ENCODE results near the gene EP400.

The EP400 gene

GRCh38 chr12:132053338-132054330 lies 103.9 kb downstream of the EP400 start:
- peaks cover 73 to 76% of the 10 kb centered on the region in 2 donors for H3K36me3 ChIP-seq (ENCODE audit: control insufficient read depth in 2 of 2, insufficient read depth in 2 of 2, low read length in 2 of 2)
- no peaks in the 10 kb centered on the region for H3K9me3 ChIP-seq (ENCODE audit: control insufficient read depth in 2 of 2, low read length in 2 of 2)
- H3K4me1 ChIP-seq (ENCODE audit: control insufficient read depth in 2 of 2, insufficient read depth in 2 of 2, low read length in 2 of 2) = no peaks in the 10 kb centered on the region
- no peaks in the 10 kb centered on the region for H3K27me3 ChIP-seq (ENCODE audit: control insufficient read depth in 2 of 2, insufficient read depth in 2 of 2, low read length in 2 of 2)
- no peak overlapping the region for H3K27ac ChIP-seq (ENCODE audit: low read depth in 2 of 2, low read length in 2 of 2)
- H3K9ac ChIP-seq (ENCODE audit: low read depth in 1 of 2, low read length in 2 of 2) = no peak overlapping the region
- H3K4me3 ChIP-seq (ENCODE audit: low read length in 2 of 2) = no peak overlapping the region

- Histone ChIP-seq H3K4me1 (ENCODE audit: control insufficient read depth in 2 of 2, insufficient read depth in 2 of 2, low read length in 2 of 2) (no peaks in the 10 kb centered on the region), H3K4me3 (ENCODE audit: low read length in 2 of 2) (no peak overlapping the region), H3K9ac (ENCODE audit: low read depth in 1 of 2, low read length in 2 of 2) (no peak overlapping the region), H3K9me3 (ENCODE audit: control insufficient read depth in 2 of 2, low read length in 2 of 2) (no peaks in the 10 kb centered on the region), H3K36me3 (ENCODE audit: control insufficient read depth in 2 of 2, insufficient read depth in 2 of 2, low read length in 2 of 2) (peaks cover 66 to 69% of the 10 kb centered on the region in 2 donors), H3K27ac (ENCODE audit: low read depth in 2 of 2, low read length in 2 of 2) (no peak overlapping the region), H3K27me3 (ENCODE audit: control insufficient read depth in 2 of 2, insufficient read depth in 2 of 2, low read length in 2 of 2) (no peaks in the 10 kb centered on the region)
Observed at GRCh38 chr12:132054983-132055382, 105.2 kb downstream of the EP400 start.

DNA sequence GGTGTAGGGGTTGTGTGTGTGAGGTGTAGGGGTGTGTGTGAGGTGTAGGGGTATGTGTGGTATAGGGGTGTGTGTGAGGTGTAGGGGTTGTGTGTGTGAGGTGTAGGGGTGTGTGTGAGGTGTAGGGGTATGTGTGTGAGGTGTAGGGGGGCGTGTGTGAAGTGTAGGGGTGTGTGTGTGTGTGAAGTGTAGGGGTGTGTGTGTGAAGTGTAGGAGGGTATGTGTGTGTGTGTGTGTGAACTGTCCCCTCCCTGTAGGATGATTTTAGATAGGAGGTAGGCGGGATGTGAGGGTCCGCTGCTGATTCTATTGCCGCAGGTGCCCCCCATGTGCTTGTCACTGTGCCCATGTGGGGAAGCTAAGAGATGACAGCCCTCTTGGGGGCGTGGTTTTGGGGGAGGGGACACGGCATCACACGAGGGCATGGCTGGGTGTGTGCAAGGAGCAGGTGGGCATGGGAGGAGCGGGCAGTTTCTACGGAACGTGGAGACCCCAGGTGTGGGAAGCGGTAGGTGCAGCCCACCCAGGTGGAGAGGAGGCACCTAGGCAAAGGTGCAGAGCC lies 105.9 kb downstream of the EP400 start:
- Histone ChIP-seq H3K36me3 (ENCODE audit: control insufficient read depth in 2 of 2, insufficient read depth in 2 of 2, low read length in 2 of 2) (peaks cover 60 to 63% of the 10 kb centered on the region in 2 donors), H3K27me3 (ENCODE audit: control insufficient read depth in 2 of 2, insufficient read depth in 2 of 2, low read length in 2 of 2) (no peaks in the 10 kb centered on the region), H3K9ac (ENCODE audit: low read depth in 1 of 2, low read length in 2 of 2) (no peak overlapping the region), H3K9me3 (ENCODE audit: control insufficient read depth in 2 of 2, low read length in 2 of 2) (no peaks in the 10 kb centered on the region), H3K4me3 (ENCODE audit: low read length in 2 of 2) (no peak overlapping the region), H3K4me1 (ENCODE audit: control insufficient read depth in 2 of 2, insufficient read depth in 2 of 2, low read length in 2 of 2) (no peaks in the 10 kb centered on the region), H3K27ac (ENCODE audit: low read depth in 2 of 2, low read length in 2 of 2) (no peak overlapping the region)

- Histone ChIP-seq H3K9me3 (ENCODE audit: control insufficient read depth in 2 of 2, low read length in 2 of 2) (no peaks in the 10 kb centered on the region), H3K9ac (ENCODE audit: low read depth in 1 of 2, low read length in 2 of 2) (no peak overlapping the region), H3K27ac (ENCODE audit: low read depth in 2 of 2, low read length in 2 of 2) (no peak overlapping the region), H3K4me1 (ENCODE audit: control insufficient read depth in 2 of 2, insufficient read depth in 2 of 2, low read length in 2 of 2) (no peaks in the 10 kb centered on the region), H3K36me3 (ENCODE audit: control insufficient read depth in 2 of 2, insufficient read depth in 2 of 2, low read length in 2 of 2) (peaks cover 54 to 60% of the 10 kb centered on the region in 2 donors), H3K4me3 (ENCODE audit: low read length in 2 of 2) (no peak overlapping the region), H3K27me3 (ENCODE audit: control insufficient read depth in 2 of 2, insufficient read depth in 2 of 2, low read length in 2 of 2) (no peaks in the 10 kb centered on the region)
Observed at GRCh38 chr12:132056320-132056719, 106.6 kb downstream of the EP400 start.

DNA sequence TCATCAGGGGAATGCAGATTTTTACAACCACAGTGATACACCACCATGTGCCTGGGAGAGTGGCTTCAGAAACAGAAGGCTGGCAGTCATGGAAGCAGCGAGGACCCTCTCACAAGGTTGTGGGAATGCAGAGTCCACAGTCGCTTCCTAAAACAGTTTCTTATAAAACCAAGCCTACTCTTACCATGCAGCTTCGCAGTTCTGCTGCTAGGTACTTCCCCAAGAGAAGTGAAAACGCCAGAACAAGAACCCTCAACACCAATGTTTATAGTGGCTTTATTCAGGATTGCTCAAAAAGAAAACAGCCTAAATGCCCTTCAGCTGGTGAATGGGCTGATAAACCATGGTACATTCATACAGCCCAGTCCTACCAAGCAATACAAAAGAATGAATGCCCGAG lies 107.2 kb downstream of the EP400 start:
- H3K4me1 ChIP-seq (ENCODE audit: control insufficient read depth in 2 of 2, insufficient read depth in 2 of 2, low read length in 2 of 2) = no peaks in the 10 kb centered on the region
- peaks cover 55 to 63% of the 10 kb centered on the region in 2 donors for H3K36me3 ChIP-seq (ENCODE audit: control insufficient read depth in 2 of 2, insufficient read depth in 2 of 2, low read length in 2 of 2)
- no peaks in the 10 kb centered on the region for H3K27me3 ChIP-seq (ENCODE audit: control insufficient read depth in 2 of 2, insufficient read depth in 2 of 2, low read length in 2 of 2)
- no peak overlapping the region for H3K4me3 ChIP-seq (ENCODE audit: low read length in 2 of 2)
- H3K27ac ChIP-seq (ENCODE audit: low read depth in 2 of 2, low read length in 2 of 2) = no peak overlapping the region
- no peak overlapping the region for H3K9ac ChIP-seq (ENCODE audit: low read depth in 1 of 2, low read length in 2 of 2)
- H3K9me3 ChIP-seq (ENCODE audit: control insufficient read depth in 2 of 2, low read length in 2 of 2) = no peaks in the 10 kb centered on the region

- peaks cover 54 to 63% of the 10 kb centered on the region in 2 donors for H3K36me3 ChIP-seq (ENCODE audit: control insufficient read depth in 2 of 2, insufficient read depth in 2 of 2, low read length in 2 of 2)
Observed at GRCh38 chr12:132057691-132058090, 107.9 kb downstream of the EP400 start.

GRCh38 chr12:132061197-132061596 lies 111.5 kb downstream of the EP400 start:
- H3K27ac ChIP-seq (ENCODE audit: low read depth in 2 of 2, low read length in 2 of 2) = no peak overlapping the region
- no peak overlapping the region for H3K4me3 ChIP-seq (ENCODE audit: low read length in 2 of 2)
- H3K36me3 ChIP-seq (ENCODE audit: control insufficient read depth in 2 of 2, insufficient read depth in 2 of 2, low read length in 2 of 2) = peaks cover 43 to 55% of the 10 kb centered on the region in 2 donors
- no peaks in the 10 kb centered on the region for H3K4me1 ChIP-seq (ENCODE audit: control insufficient read depth in 2 of 2, insufficient read depth in 2 of 2, low read length in 2 of 2)
- H3K9me3 ChIP-seq (ENCODE audit: control insufficient read depth in 2 of 2, low read length in 2 of 2) = no peaks in the 10 kb centered on the region
- no peaks in the 10 kb centered on the region for H3K27me3 ChIP-seq (ENCODE audit: control insufficient read depth in 2 of 2, insufficient read depth in 2 of 2, low read length in 2 of 2)
- H3K9ac ChIP-seq (ENCODE audit: low read depth in 1 of 2, low read length in 2 of 2) = no peak overlapping the region

More at GRCh38 chr12:132057691-132058090, 107.9 kb downstream of the EP400 start:
- no peak overlapping the region for H3K9ac ChIP-seq (ENCODE audit: low read depth in 1 of 2, low read length in 2 of 2)
- H3K4me1 ChIP-seq (ENCODE audit: control insufficient read depth in 2 of 2, insufficient read depth in 2 of 2, low read length in 2 of 2) = no peaks in the 10 kb centered on the region
- H3K27ac ChIP-seq (ENCODE audit: low read depth in 2 of 2, low read length in 2 of 2) = no peak overlapping the region
- no peaks in the 10 kb centered on the region for H3K27me3 ChIP-seq (ENCODE audit: control insufficient read depth in 2 of 2, insufficient read depth in 2 of 2, low read length in 2 of 2)
- H3K9me3 ChIP-seq (ENCODE audit: control insufficient read depth in 2 of 2, low read length in 2 of 2) = no peaks in the 10 kb centered on the region
- H3K4me3 ChIP-seq (ENCODE audit: low read length in 2 of 2) = no peak overlapping the region

- H3K4me1 ChIP-seq (ENCODE audit: control insufficient read depth in 2 of 2, insufficient read depth in 2 of 2, low read length in 2 of 2) = no peaks in the 10 kb centered on the region
- peaks cover 41 to 51% of the 10 kb centered on the region in 2 donors for H3K36me3 ChIP-seq (ENCODE audit: control insufficient read depth in 2 of 2, insufficient read depth in 2 of 2, low read length in 2 of 2)
- H3K9me3 ChIP-seq (ENCODE audit: control insufficient read depth in 2 of 2, low read length in 2 of 2) = no peaks in the 10 kb centered on the region
- H3K27me3 ChIP-seq (ENCODE audit: control insufficient read depth in 2 of 2, insufficient read depth in 2 of 2, low read length in 2 of 2) = no peaks in the 10 kb centered on the region
- no peak overlapping the region for H3K4me3 ChIP-seq (ENCODE audit: low read length in 2 of 2)
- no peak overlapping the region for H3K9ac ChIP-seq (ENCODE audit: low read depth in 1 of 2, low read length in 2 of 2)
- no peak overlapping the region for H3K27ac ChIP-seq (ENCODE audit: low read depth in 2 of 2, low read length in 2 of 2)
Observed at GRCh38 chr12:132061641-132062430, 112.1 kb downstream of the EP400 start.

DNA sequence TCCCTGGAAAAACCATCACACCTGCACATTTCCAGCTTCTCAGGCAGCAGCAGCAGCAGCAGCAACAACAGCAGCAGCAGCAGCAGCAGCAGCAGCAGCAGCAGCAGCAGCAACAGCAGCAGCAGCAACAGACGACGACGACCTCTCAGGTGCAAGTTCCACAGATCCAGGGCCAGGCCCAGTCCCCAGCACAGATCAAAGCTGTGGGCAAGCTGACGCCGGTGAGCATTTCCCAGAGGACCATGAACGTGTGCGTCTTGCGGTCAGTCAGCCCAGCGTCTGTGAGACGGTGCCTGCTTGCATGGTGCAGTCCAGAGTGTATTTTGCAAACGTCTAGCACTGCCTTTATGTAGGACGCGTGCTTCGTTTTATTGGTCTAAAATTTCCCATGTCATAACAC lies 112.7 kb downstream of the EP400 start:
- H3K36me3 ChIP-seq (ENCODE audit: control insufficient read depth in 2 of 2, insufficient read depth in 2 of 2, low read length in 2 of 2) = peaks cover 44 to 45% of the 10 kb centered on the region in 2 donors
- no peaks in the 10 kb centered on the region for H3K4me1 ChIP-seq (ENCODE audit: control insufficient read depth in 2 of 2, insufficient read depth in 2 of 2, low read length in 2 of 2)
- H3K4me3 ChIP-seq (ENCODE audit: low read length in 2 of 2) = no peak overlapping the region
- no peaks in the 10 kb centered on the region for H3K27me3 ChIP-seq (ENCODE audit: control insufficient read depth in 2 of 2, insufficient read depth in 2 of 2, low read length in 2 of 2)
- H3K9ac ChIP-seq (ENCODE audit: low read depth in 1 of 2, low read length in 2 of 2) = no peak overlapping the region
- H3K9me3 ChIP-seq (ENCODE audit: control insufficient read depth in 2 of 2, low read length in 2 of 2) = no peaks in the 10 kb centered on the region
- no peak overlapping the region for H3K27ac ChIP-seq (ENCODE audit: low read depth in 2 of 2, low read length in 2 of 2)

DNA sequence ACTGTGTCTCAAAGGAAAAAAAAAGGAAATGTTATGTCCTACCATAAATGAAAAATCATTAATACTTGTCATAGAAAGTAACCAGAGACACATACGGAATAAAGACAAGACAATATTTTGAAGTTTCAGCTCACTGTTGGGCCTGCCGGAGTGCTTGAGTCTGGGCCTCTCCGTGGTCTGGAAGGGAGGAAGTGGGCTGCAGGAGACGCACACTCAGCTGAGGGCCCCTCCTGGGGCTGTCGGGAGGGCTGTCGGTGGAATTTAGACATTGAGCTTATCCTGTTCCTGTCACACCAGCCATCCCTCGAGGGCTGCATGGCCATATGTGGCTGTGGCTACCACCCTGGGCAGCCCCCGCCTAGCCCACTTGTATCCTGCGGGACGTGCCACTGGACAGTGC lies 113.7 kb downstream of the EP400 start:
- Histone ChIP-seq H3K36me3 (ENCODE audit: control insufficient read depth in 2 of 2, insufficient read depth in 2 of 2, low read length in 2 of 2) (peaks cover 43 to 48% of the 10 kb centered on the region in 2 donors), H3K27ac (ENCODE audit: low read depth in 2 of 2, low read length in 2 of 2) (no peak overlapping the region), H3K4me1 (ENCODE audit: control insufficient read depth in 2 of 2, insufficient read depth in 2 of 2, low read length in 2 of 2) (no peaks in the 10 kb centered on the region), H3K9ac (ENCODE audit: low read depth in 1 of 2, low read length in 2 of 2) (no peak overlapping the region), H3K9me3 (ENCODE audit: control insufficient read depth in 2 of 2, low read length in 2 of 2) (no peaks in the 10 kb centered on the region), H3K4me3 (ENCODE audit: low read length in 2 of 2) (no peak overlapping the region), H3K27me3 (ENCODE audit: control insufficient read depth in 2 of 2, insufficient read depth in 2 of 2, low read length in 2 of 2) (no peaks in the 10 kb centered on the region)
